HTR-8/SVneo (cell line): ENCODE data around the gene TAF8.

Experiments
- DNase-seq: peaks from one replicate; pipeline ENCODE4 v3.0.0; 2011; ENCODE audit warnings: low spot score, mixed read lengths; ENCODE audit not compliant: insufficient read length
- FAIRE-seq: peaks from 2 replicates; lab custom pipeline; 2011; peaks lifted over from hg19 to GRCh38; lab: Jason Lieb, UNC

TAF8 gene

DNA sequence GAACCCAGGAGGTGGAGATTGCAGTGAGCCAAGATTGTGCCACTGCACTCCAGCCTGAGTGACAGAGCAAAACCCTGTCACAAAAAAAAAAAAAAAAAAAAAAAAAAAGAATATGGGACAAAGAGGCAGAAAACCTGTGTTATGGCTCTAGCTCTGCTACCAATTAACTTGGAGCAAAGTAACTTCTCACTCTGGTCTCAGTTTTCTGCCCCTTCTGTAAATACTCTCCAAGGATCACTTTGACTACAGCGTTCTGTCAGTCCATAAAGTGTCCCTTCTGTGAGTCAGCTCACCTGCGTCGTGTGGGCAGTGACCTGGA lies 67.5 kb downstream of the TAF8 start:
- DNase-seq (no peak), FAIRE-seq (no peak)

DNA sequence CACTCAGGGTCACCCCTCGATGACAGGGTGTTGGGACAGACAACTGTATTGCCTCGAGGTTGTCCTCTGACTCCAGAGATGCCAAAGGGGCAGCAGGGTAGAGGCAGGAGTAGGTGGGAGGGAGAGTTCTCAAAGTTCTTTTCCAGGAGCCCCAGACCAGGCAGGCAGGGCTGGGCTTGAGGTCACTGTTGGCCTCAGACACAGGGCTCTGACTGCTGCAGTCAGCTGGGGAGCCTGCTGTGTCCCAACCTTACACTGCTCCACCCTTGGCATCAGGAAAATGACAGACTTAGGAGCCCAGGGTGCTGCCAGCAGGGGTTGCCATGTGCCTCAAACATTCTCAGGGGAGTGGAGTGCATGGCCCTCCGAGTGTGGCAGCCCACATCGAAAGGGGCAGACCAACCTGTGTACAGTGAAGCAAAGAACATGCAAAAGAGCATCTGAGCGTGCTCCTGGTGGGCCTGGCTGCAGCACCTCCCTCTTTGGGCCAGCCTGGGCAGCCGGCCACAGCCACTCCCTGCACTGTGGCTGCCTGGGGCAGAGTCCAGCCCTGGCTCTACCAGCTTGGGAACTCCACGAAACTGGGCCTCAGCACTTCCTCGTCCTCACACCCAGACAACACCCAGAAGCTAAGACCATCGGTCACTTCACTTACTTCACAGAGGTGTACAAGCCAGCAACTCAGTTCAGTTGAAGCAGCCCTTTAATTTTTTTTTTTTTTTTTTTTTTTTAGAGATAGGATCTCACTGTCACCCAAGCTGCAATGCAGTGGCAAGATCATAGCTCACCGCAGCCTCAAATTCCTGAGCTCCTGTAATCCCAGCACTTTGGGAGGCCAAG lies 68.1 kb downstream of the TAF8 start:
- DNase-seq = peak; percentile 51
- FAIRE-seq = peak; percentile 26

DNA sequence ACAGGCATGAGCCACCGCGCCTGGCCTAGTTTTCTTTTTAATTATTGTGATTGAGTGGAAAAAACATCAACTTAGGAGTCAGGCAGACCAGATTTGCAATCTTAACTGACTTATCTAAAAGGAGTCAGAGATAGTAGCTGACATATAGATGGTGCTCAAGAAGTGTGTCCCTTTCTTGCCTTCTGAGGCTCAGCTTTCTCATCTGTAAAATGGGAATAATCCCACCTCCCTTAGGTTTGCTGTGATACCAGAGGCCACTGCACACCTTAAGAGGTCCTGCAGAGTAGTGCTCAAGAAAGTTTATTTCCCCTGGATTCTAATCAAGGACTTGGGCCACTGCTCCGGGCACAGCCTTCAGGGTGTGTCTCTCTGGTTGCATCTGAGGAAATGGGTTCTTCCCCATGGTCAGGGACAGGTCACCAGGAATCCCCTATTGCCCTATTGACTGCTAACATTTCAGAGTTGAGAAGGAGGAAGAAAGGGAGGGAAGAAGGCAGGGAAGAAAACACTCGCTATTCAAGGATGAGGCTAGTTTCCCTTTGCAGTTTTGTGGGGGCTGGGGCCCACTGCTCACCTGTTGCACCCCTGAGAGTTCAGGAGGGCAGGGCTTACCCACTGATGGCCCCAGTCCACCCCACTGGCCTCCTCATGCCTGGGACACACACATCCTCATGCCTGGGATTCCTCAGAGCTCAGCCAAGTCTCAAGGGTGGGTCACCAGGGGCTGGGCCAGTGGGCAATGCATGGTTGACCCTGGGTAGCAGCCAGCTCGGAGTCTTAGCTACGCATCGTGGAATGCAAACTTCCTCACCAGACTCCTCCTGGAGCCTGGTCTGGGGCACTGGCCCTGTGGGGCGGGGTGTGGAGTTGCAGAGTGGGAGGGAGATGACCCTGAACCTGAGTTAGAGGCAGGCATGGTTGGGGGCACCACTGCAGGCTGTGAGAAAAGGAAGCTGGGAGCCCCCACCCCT lies 70.9 kb downstream of the TAF8 start:
- DNase-seq (peak; percentile 53), FAIRE-seq (peak; percentile 87)

DNA sequence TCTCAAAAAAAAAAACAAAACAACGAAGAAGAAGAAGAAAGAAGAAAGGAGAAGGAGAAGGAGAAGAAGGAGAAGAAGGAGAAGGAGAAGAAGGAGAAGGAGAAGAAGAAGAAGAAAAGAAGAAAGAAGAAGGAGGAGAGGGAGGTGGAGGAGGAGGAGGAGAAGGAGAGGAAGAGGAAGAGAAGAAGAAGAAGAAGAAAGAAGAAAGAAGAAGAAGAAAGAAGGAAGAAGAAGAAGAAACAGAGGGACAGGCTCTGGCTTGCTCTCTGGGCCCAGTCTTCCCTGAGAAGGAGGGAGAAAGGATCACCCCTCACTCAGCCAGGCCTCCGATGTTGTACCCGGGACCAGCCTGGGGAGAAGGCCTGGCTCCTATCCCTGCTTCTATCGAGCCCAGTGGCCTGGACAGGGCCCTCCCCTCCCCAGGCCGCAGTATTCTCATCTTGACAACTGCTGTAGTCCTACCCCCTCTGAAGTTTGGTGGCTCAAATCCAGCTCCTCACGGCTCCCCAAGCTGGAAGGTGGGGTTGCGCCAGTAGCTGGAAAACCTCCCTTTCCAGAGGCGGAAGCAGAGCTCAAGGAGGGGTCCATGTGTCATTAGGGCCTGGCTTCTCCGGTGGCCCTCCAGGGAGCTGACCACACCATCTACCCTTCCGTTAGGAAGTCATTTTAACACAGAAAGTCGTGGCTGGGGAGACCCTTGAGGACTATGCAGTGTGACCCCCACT lies 73.2 kb downstream of the TAF8 start:
- FAIRE-seq (no peak), DNase-seq (no peak)

DNA sequence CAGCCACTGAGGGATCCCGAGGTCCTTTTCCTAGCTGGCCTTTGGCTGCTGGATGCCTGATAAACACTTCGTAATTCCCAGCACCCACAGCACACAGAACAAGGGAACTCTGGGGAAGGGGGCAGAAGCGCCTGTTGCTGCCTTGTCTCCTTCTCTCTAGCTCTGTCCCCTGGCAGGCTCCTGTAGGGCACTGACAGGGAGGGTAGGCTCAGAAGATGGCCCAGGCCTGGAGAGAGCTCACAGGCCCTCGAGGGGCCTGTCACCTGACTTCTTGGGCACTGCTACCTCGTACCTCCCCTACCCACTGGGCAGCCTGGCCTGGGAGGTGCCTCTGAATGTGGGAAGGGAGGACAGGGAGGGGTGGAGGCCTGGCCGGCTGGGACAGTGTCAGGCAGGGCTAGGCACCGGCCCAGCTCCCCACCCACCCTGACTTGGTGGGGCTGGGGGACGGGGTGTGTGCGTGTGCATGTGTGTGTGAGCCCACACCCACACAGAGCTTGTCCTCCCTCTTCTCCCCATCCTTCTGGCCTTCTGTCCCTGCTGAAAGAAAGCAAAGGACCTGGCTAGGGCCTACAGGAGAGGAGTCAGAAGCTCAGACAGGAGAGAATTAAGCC lies 74.0 kb downstream of the TAF8 start:
- FAIRE-seq (no peak), DNase-seq (no peak)

DNA sequence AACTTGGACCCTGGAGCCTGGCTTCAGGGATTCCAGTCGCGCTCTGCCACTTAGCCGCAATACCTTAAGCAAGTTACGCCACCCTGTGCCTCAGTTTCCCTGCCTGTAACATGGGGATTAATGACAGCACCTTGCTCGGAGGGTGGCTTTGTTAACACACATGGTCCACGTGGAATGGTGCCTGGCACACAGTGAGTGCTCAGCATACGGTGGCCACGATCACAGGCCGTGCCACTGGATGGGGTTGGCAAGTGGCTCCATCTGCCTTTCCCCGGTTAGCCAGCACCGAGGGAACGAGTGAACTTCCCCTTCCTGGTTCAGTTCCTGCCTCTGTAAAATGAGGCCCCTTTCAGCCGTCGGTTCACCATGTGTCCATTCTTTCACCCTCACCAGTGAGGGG lies 74.9 kb downstream of the TAF8 start:
- FAIRE-seq = no peak
- no peak for DNase-seq

DNA sequence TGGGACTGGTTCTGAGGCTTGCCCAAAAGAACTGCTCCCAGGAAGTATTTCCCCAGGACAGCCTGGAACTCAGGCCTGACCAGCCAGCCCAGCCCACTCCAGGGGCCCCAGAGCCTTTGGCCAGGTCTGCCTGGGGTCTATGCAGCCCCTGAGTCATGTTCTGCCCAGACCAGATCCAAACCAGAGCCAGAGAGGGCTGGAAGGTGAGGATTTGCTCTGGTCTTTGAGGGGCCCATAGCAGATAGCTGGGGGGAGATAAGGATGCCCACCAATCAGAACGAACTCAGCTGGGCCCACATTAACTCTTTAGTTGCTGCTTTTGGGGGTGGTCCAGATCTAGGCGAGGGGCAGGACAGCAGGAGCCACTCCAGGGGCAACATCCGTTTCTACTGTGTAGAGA lies 75.3 kb downstream of the TAF8 start:
- no peak for FAIRE-seq
- DNase-seq = no peak

DNA sequence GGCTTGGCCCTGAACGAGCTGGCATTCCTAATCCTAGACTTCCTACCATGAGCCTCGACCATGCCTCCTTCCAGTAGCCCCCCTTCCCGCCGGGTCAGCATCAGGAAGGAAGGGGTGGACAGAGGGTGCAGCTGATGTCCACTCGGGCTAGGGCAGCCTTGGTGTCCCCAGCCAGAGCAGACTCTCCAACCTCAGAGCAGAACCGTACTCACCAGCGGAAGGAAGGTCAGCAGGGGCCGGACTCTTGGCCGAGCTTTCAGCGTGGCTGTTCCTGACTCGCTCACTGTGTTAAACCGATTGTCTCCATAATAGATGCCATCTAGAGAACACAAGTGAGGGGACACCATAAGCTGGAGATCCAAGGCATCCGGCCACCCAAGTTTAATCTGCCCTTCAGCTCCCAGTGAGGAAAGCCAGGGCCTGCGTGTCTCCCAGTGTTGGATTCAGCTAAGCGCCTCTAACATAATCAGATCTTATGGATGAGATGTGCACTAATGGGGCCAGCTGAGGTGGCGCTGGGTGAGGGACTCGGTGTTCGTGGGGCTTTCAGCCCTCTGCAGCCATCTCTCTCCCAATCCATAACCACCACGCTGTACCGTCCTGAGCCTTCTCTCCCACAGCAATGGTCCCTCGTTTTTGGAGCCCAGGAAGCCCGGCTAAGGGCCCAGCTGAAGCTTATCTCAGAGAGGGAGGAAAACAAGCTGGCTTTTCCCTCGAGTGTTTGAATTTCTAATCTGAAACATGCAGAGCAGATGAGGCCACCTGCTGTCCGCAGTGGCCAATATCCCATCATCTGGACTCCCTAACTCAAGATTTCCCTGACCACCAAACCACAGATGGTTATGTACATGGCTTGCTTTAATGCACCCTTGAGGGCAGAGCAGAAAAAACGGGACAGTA lies 78.4 kb downstream of the TAF8 start:
- DNase-seq (no peak), FAIRE-seq (peak; percentile 51)

DNA sequence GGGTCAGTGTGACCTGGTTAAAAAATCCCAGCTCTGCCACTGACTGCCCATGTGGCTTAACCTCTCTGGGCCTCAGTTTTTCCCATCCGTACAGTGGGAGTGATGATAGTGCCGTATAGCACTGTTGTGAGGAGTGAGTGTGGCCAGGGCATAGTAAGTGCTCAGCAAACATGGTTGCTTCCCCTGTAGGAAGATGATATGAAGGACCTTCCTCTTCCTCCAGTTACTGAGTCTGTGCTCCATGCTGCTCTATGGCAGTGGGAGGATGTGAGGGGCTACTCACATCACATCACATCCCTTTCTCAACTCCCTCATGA lies 79.0 kb downstream of the TAF8 start:
- DNase-seq (no peak), FAIRE-seq (no peak)

DNA sequence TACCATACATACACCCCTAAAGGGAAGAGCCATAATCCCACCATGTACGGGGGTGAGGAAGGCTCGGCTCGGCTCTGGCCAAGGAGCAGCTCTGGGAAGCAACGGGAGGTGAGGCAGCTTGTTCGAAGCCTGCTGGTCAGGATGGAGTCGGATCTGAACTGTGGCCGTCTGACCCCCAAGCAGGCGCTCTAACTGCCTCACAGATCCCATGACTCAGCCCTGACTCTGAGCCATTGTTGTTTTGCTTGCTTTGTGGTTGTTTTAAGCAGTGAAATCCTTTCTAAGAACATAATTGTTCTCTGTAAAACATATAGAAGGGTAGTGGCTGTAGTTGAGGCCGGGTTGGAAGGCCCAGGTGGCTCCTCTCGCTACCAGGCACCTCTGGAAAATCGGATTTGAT lies 81.2 kb downstream of the TAF8 start:
- DNase-seq (peak; percentile 31), FAIRE-seq (no peak)

DNA sequence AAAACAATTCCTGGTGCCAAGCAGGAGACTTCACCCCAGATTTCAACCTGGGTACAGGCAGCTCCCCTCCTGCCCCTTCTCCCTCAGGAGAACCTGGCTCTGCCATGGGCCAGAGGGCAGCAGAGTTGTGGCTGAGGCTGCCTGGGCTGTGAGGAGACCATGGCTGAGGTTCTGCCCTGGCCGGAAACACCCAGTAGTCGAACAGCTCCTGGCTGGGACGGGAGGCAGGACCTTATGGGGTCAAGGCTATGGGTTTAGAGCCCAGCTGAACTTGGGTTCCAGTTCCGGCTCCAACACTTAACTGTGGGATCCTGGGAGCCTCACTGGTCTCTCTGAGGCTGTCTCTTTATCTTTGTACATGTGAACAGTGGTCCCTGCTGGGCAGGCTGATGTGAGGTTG lies 83.6 kb downstream of the TAF8 start:
- DNase-seq (no peak), FAIRE-seq (no peak)

DNA sequence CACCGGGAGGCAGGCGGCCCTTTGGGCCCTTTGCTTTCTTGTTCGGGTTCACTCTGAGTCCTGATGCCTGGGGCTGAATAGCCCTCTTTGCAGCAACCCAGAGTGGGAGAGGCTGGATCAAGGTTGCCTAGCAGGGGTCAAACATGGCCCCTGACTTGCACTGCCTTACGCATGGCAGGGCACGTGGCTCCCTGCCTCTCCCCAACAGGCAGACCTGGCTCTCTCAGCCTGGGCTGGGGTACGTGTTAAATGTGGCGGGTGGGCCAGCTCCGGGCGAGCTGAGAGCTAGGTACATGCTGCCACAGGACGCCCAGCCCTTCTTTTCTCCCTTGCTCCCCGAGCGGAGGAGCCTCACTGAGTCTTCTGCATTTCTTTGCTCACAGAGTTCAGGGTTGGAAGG lies 84.8 kb downstream of the TAF8 start:
- no peak for DNase-seq
- FAIRE-seq = no peak

DNA sequence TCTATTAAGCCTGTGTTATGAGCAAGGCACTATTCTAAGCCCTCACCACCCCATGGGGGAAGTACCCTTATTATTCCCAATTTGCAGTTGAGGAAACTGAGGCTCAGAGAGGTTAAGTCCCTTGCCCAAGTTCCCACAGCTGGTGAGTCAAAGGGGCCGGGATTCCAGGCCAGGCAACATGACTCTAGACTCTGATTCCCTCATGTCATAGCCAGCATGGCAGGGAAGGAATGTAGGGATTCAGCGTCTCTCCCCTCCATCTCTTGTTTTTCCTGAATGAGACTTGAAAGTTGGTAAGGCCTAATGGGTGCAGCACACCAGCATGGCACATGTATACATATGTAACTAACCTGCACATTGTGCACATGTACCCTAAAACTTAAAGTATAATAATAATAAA lies 85.4 kb downstream of the TAF8 start:
- DNase-seq = no peak
- FAIRE-seq = no peak

DNA sequence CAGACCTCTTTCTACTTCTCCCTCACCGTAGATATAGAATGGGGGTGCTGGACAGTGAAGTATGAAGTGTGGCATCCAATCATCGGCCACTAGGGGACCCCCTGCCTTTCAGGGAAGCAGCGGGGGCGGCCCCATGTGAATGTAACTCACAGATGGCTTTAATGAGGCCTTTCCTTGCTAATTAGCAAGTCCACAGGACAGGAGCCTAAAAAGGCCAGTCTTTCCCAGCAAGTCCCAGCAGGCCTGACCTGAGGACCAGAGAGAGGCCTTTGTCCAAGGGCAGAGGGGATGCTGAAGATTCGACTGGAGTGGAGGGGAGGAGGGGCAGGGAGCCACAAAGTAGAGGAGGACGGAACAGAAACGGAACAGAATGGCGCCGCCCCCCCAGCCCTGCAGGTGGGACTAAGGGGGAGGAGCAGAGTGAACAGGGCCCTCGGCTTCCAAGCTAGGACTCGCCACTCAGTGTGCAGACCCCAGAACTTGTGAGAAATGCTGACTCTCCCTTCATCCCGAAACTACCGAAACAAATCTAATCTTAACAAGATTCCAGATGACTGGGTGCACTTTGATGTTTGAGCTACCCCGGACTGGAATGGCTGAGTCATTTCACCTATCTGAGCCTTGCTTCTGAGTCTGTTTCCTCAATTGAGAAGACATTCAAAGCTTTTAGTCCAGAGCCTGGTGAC lies 86.3 kb downstream of the TAF8 start:
- no peak for FAIRE-seq
- DNase-seq = peak; percentile 68
